ENCODE measurements around the gene LGALS9. TPM values are rescaled to one million over a fixed set of nuclear protein-coding genes. Genes with fewer than 3 reads are reported as not detected.
"Not testable (repeated sequence)": the region's sequence is repeated elsewhere in the genome, so short reads cannot be mapped to it uniquely, and the experiment has no call there.

The LGALS9 gene
- total and polyA plus RNA-seq, 2 donors (not counting 1 experiment from before 2014, with no cell fraction given): 1.7 to 2.1 TPM

GRCh38 chr17:27640790-27641189 is 9.8 kb downstream of the LGALS9 start:
- Histone ChIP-seq H4K20me1 (ENCODE audit: control insufficient read depth, extremely low read depth, insufficient read depth, low read length) (no peaks in the 10 kb centered on the region), H2AFZ (ENCODE audit: low read length) (no peak overlapping the region), H3K4me1 (ENCODE audit: control insufficient read depth, extremely low read depth, insufficient read depth, low read length) (no peaks in the 10 kb centered on the region), H3K36me3 (ENCODE audit: control insufficient read depth, insufficient read depth, low read length) (no peaks in the 10 kb centered on the region), H3K27me3 (ENCODE audit: control insufficient read depth, insufficient read depth, low read length) (no peaks in the 10 kb centered on the region), H3K9ac (ENCODE audit: insufficient read depth, low read length) (no peak overlapping the region), H3K4me2 (ENCODE audit: extremely low read depth, insufficient read depth, low read length) (no peak overlapping the region), H3K79me2 (ENCODE audit: control insufficient read depth, insufficient read depth, low read length) (no peaks in the 10 kb centered on the region), H3K4me3 (replicated peaks in 1 of 4; ENCODE audit: control extremely low read depth in 1 of 4, insufficient read depth in 1 of 4, low read depth in 3 of 4, low read length in 4 of 4) (no peak overlapping the region), H3K27ac (ENCODE audit: insufficient read depth, low read length) (no peak overlapping the region), H3K9me3 (ENCODE audit: control insufficient read depth, insufficient read depth, low read depth, low read length) (no peaks in the 10 kb centered on the region)
- TF ChIP-seq EZH2 (IDR thresholded peaks at IDR 0.05; ENCODE audit: low read length, missing control alignments): no peak
- no peak for TF ChIP-seq CTCF (conservative IDR thresholded peaks at IDR 0.05 in 1 of 2, IDR thresholded peaks at IDR 0.05 in 1 of 2; ENCODE audit: low read depth in 1 of 2, low read length in 2 of 2)
- DNase-seq (ENCODE audit: low read depth in 2 of 2): no peak

- Histone ChIP-seq H3K27me3 (ENCODE audit: control insufficient read depth, insufficient read depth, low read length) (no peaks in the 10 kb centered on the region), H3K79me2 (ENCODE audit: control insufficient read depth, insufficient read depth, low read length) (no peaks in the 10 kb centered on the region), H3K36me3 (ENCODE audit: control insufficient read depth, insufficient read depth, low read length) (no peaks in the 10 kb centered on the region), H3K4me2 (ENCODE audit: extremely low read depth, insufficient read depth, low read length) (no peak overlapping the region), H4K20me1 (ENCODE audit: control insufficient read depth, extremely low read depth, insufficient read depth, low read length) (no peaks in the 10 kb centered on the region), H2AFZ (ENCODE audit: low read length) (no peak overlapping the region), H3K27ac (ENCODE audit: insufficient read depth, low read length) (no peak overlapping the region), H3K4me1 (ENCODE audit: control insufficient read depth, extremely low read depth, insufficient read depth, low read length) (no peaks in the 10 kb centered on the region), H3K4me3 (replicated peaks in 1 of 4; ENCODE audit: control extremely low read depth in 1 of 4, insufficient read depth in 1 of 4, low read depth in 3 of 4, low read length in 4 of 4) (no peak overlapping the region), H3K9me3 (ENCODE audit: control insufficient read depth, insufficient read depth, low read depth, low read length) (no peaks in the 10 kb centered on the region), H3K9ac (ENCODE audit: insufficient read depth, low read length) (no peak overlapping the region)
- no peak for TF ChIP-seq EZH2 (IDR thresholded peaks at IDR 0.05; ENCODE audit: low read length, missing control alignments)
- no peak for TF ChIP-seq CTCF (conservative IDR thresholded peaks at IDR 0.05 in 1 of 2, IDR thresholded peaks at IDR 0.05 in 1 of 2; ENCODE audit: low read depth in 1 of 2, low read length in 2 of 2)
- peak in 1 of 2 donors; percentile 5 for DNase-seq (ENCODE audit: low read depth in 2 of 2)
Observed at GRCh38 chr17:27644586-27644985, 13.6 kb downstream of the LGALS9 start.

GRCh38 chr17:27645621-27646020 is 14.6 kb downstream of the LGALS9 start:
- not testable (repeated sequence) for H3K36me3 ChIP-seq (ENCODE audit: control insufficient read depth, insufficient read depth, low read length); H3K27ac ChIP-seq (ENCODE audit: insufficient read depth, low read length); H3K79me2 ChIP-seq (ENCODE audit: control insufficient read depth, insufficient read depth, low read length); DNase-seq (ENCODE audit: low read depth in 2 of 2); H3K4me2 ChIP-seq (ENCODE audit: extremely low read depth, insufficient read depth, low read length); H3K9me3 ChIP-seq (ENCODE audit: control insufficient read depth, insufficient read depth, low read depth, low read length); H2AFZ ChIP-seq (ENCODE audit: low read length); H3K9ac ChIP-seq (ENCODE audit: insufficient read depth, low read length); H3K4me3 ChIP-seq (replicated peaks in 1 of 4; ENCODE audit: control extremely low read depth in 1 of 4, insufficient read depth in 1 of 4, low read depth in 3 of 4, low read length in 4 of 4); H3K4me1 ChIP-seq (ENCODE audit: control insufficient read depth, extremely low read depth, insufficient read depth, low read length); H3K27me3 ChIP-seq (ENCODE audit: control insufficient read depth, insufficient read depth, low read length); H4K20me1 ChIP-seq (ENCODE audit: control insufficient read depth, extremely low read depth, insufficient read depth, low read length)
